Fibroblast of the aortic adventitia (primary cell): ENCODE measurements around the gene ZNF865. TPM values are rescaled to one million over a fixed set of nuclear protein-coding genes. Genes with fewer than 3 reads are reported as not detected.
A peak's percentile ranks its signal among the peaks of the same experiment; 100 is the strongest.

Experiments used
- DNase-seq: peaks from one replicate; pipeline ENCODE4 v3.0.0-alpha.2; 2010; ENCODE audit warnings: low read depth
- H3K4me3 ChIP-seq: 2 replicates; pipeline ENCODE4 v1.5.1; 2011; ENCODE audit warnings: low read depth, mild to moderate bottlenecking, control low read depth, low read length, moderate library complexity
- CTCF ChIP-seq: IDR thresholded peaks from 2 replicates; pipeline ENCODE4 v1.5.1; 2011; ENCODE audit warnings: mild to moderate bottlenecking, low read length, control low read depth, inconsistent platforms; ENCODE audit not compliant: insufficient read depth
- total RNA-seq: library from RNA; depleted of rRNA; stranded (reverse); fragments of >200 nt; gene quantifications from 2 replicates; pipeline ENCODE4 v1.2.3, GENCODE V29; 2012; ENCODE audit warnings: low replicate concordance

Gene ZNF865
- total RNA-seq, 1 donor: 1.5 TPM

- TF ChIP-seq CTCF: peak; percentile 100
- DNase-seq: peak; percentile 99
- H3K4me3 ChIP-seq: peak overlapping the region; percentile 92
Observed at GRCh38 chr19:55653651-55654322, 48.3 kb downstream of the ZNF865 start.

GRCh38 chr19:55654323-55654867 is 48.9 kb downstream of the ZNF865 start:
- peak overlapping the region; percentile 92 for H3K4me3 ChIP-seq
- no peak for TF ChIP-seq CTCF
- peak; percentile 100 for DNase-seq

DNA sequence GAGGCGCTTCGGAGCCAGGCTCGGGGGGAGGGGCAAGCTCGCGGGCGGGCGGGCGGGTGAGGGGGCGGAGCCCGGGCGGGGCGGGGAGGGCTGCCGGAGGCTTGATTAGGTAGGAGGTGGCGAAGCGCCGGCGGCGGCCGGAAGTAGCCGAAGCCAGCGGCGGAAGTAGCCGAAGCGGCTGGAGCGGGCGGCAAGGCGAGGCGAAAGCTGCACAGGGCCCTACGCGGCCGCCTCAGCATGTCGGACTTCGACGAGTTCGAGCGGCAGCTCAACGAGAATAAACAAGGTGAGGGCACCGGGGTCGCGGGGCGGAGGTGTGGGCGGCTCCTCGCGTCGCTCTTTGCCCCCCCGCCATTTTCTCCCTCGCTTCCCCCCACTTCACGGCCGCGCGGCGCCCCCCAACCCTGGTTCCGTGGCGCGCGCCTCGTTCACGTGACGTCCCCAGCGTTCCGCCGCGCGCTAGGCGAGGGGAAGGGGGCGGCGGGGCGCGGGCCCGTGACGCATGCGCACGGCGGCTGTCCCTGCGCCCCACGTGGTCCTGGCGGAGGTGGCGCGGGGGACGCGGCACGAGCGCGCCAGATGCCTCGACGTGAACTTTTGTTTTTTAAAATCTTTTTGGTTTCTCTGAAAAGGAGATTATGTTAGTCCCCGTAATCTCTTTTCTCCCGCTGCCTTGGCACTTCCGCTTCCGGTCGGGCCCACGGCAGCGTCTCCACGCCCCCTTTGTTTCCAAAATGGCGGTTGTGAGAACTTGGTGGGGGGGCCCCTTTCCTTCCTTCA is 49.6 kb downstream of the ZNF865 start, which contains the start of gene U2AF2:
TSS of gene U2AF2 (plus strand) at position 168 of the 780 bp plus-strand sequence. CDS start at position 238, 70 bp downstream.
- TF ChIP-seq CTCF: no peak
- peak; percentile 61 for DNase-seq
- peak within 1 kb of the TSS; percentile 92 for H3K4me3 ChIP-seq

- DNase-seq: no peak
- H3K4me3 ChIP-seq: peak overlapping the region; percentile 92
- TF ChIP-seq CTCF: no peak
Observed at GRCh38 chr19:55655648-55656040, 50.2 kb downstream of the ZNF865 start.

GRCh38 chr19:55656552-55656951 is 51.1 kb downstream of the ZNF865 start:
- TF ChIP-seq CTCF: no peak
- H3K4me3 ChIP-seq: peak overlapping the region; percentile 92
- DNase-seq: no peak

DNA sequence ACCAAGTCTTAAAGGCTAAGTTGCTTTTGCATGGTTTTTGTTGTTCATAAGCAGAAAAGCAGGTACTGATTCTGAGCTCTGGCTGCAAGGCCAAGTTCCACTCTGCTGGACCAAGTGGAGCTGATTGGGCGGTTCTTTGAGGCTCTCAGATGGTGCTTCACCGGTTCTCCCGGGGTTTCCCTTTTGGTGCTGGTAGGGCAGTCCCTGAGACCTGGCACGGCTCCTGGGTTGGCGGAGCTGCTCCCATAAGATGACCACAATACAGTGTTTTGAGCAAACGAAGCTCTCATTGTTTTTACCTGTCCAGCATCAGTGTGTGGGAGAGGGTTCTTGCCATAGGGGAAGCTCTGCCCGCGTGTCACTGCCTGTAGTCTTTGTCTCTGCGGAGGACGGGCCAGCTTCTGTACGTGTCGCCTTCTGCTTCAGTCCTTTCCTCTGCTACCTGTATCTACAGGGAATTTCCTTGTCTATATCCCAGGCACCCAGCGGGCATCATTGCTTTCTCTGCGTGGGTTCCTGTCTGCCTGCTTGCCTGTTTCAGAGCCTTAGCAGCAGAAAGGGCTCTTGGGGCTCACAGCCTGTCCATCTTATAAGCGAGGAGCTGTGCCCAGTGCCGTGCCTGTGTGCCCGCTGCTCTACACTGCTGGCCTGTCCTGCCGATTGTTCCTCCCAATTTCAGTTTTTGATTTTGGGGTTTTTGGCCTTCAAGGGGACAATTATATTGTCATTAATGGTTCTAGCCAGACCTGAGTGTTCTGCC is 51.7 kb downstream of the ZNF865 start:
- peak overlapping the region; percentile 92 for H3K4me3 ChIP-seq
- TF ChIP-seq CTCF: no peak
- no peak for DNase-seq
